Measurements from ENCODE around the gene ATR. TPM values are rescaled to one million over a fixed set of nuclear protein-coding genes. Genes with fewer than 3 reads are reported as not detected.

Gene ATR
- total RNA-seq, 1 experiment from 2014 or later = 24.7 TPM

GRCh38 chr3:142613491-142613890 is 35.0 kb upstream of the ATR start:
- Histone ChIP-seq H3K4me1 (ENCODE audit: control insufficient read depth in 1 of 2, insufficient read depth in 2 of 2, low read length in 2 of 2) (peaks cover 0 to 2% of the 10 kb centered on the region in 2 experiments; a peak in 3 of 4 replicates), H3K36me3 (ENCODE audit: control insufficient read depth in 1 of 2, insufficient read depth in 2 of 2, low read length in 2 of 2) (no peaks in the 10 kb centered on the region), H3K27me3 (ENCODE audit: insufficient read depth, low read length) (no peaks in the 10 kb centered on the region), H3K4me3 (replicated peaks in 1 of 2; ENCODE audit: low read depth in 1 of 2, low read length in 2 of 2) (no peak overlapping the region), H3K9me2 (ENCODE audit: insufficient read depth) (no peaks in the 10 kb centered on the region; the same call in 1 of the 2 replicates), H3K79me2 (ENCODE audit: insufficient read depth, low read length) (peaks cover 11% of the 10 kb centered on the region), H3K4me2 (ENCODE audit: low read length) (no peak overlapping the region), H3K9me3 (ENCODE audit: control insufficient read depth in 1 of 2, insufficient read depth in 1 of 2, low read depth in 1 of 2, low read length in 2 of 2) (no peaks in the 10 kb centered on the region), H2AFZ (ENCODE audit: low read depth, low read length, poor library complexity, severe bottlenecking) (no peak overlapping the region), H3K27ac (ENCODE audit: low read depth, low read length) (no peak overlapping the region), H4K20me1 (ENCODE audit: insufficient read depth) (no peaks in the 10 kb centered on the region), H3K9ac (ENCODE audit: low read length) (no peak overlapping the region)
- BruUV-seq (replicated peaks) = no TSS peak
- no peak for TF ChIP-seq ZFX (IDR thresholded peaks at IDR 0.05)
- TF ChIP-seq SRF (IDR thresholded peaks at IDR 0.05; ENCODE audit: low read depth) = no peak
- TF ChIP-seq REST (IDR thresholded peaks at IDR 0.05; ENCODE audit: low read depth) = no peak
- TF ChIP-seq EGR1 (IDR thresholded peaks at IDR 0.05; ENCODE audit: low read depth) = no peak
- no peak for TF ChIP-seq ATF3 (IDR thresholded peaks at IDR 0.05)
- TF ChIP-seq POLR2A (IDR thresholded peaks at IDR 0.05; ENCODE audit: borderline replicate concordance, extremely low read depth, insufficient read depth, insufficient read length) = no peak
- no peak for TF ChIP-seq FOSL1 (IDR thresholded peaks at IDR 0.05; ENCODE audit: low read depth)
- TF ChIP-seq JUND (IDR thresholded peaks at IDR 0.05) = no peak
- no peak for TF ChIP-seq TCF7L2 (IDR thresholded peaks at IDR 0.05; ENCODE audit: borderline replicate concordance, extremely low read depth, insufficient read depth, insufficient read length)
- TF ChIP-seq ZNF274 (IDR thresholded peaks at IDR 0.05; ENCODE audit: low read depth, low read length) = no peak
- no peak for TF ChIP-seq SIN3A (IDR thresholded peaks at IDR 0.05; ENCODE audit: low read depth)
- TF ChIP-seq RAD21 (IDR thresholded peaks at IDR 0.05; ENCODE audit: low read depth) = no peak
- TF ChIP-seq CEBPB (IDR thresholded peaks at IDR 0.05; ENCODE audit: low read depth) = no peak
- TF ChIP-seq CBX3 (IDR thresholded peaks at IDR 0.05; ENCODE audit: low read depth) = no peak
- TF ChIP-seq YY1 (IDR thresholded peaks at IDR 0.05; ENCODE audit: extremely low read depth, insufficient replicate concordance, low read depth, low read length) = no peak
- no peak for TF ChIP-seq MAX (IDR thresholded peaks at IDR 0.05)
- no peak for TF ChIP-seq CTCF (IDR thresholded peaks at IDR 0.05 in 2 of 3, conservative IDR thresholded peaks at IDR 0.05 in 1 of 3; ENCODE audit: borderline replicate concordance in 1 of 3, insufficient read depth in 1 of 3, low read depth in 2 of 3, low read length in 2 of 3)
- TF ChIP-seq ZBTB33 (IDR thresholded peaks at IDR 0.05; ENCODE audit: extremely low read depth, insufficient replicate concordance, low read length) = no peak
- no peak for TF ChIP-seq SP1 (IDR thresholded peaks at IDR 0.05; ENCODE audit: low read depth)
- TF ChIP-seq EZH2 (IDR thresholded peaks at IDR 0.05) = no peak
- DNase-seq (ENCODE audit: low read depth, low spot score) (no peak), ATAC-seq (no peak)
- intact Hi-C loops (cut with micrococcal nuclease) = no loop called here
- CTCF ChIA-PET = no interaction called here
- RAD21 ChIA-PET (ENCODE audit: low non-redundant PET in 1 of 2, low total read pairs in 2 of 2, uncharacterized antibody in 2 of 2, unreplicated experiment in 2 of 2) = no interaction called here
- POLR2A ChIA-PET = no interaction called here

Data from HCT116 (cell line).